HG03064 (cell line): ENCODE data around the gene EXOC1L.
A peak's percentile ranks its signal among the peaks of the same experiment; 100 is the strongest.
"Not testable (repeated sequence)": the region's sequence is repeated elsewhere in the genome, so short reads cannot be mapped to it uniquely, and the experiment has no call there.

Experiments
- ATAC-seq: cut with Tn5 transposase; IDR thresholded peaks from one replicate; pipeline ENCODE4 v1.9.1; 2021; ENCODE audit warnings: low read depth; ENCODE audit not compliant: unreplicated experiment

The EXOC1L gene

GRCh38 chr4:55837903-55838302 lies 18.3 kb downstream of the EXOC1L start:
- no peak for ATAC-seq

- ATAC-seq: no peak
Observed at GRCh38 chr4:55838356-55838755, 18.8 kb downstream of the EXOC1L start.

- no peak for ATAC-seq
Observed at GRCh38 chr4:55838952-55839351, 19.4 kb downstream of the EXOC1L start.

- no peak for ATAC-seq
Observed at GRCh38 chr4:55840956-55841355, 21.4 kb downstream of the EXOC1L start.

GRCh38 chr4:55841373-55842239 lies 22.0 kb downstream of the EXOC1L start:
- not testable (repeated sequence) for ATAC-seq

- not testable (repeated sequence) for ATAC-seq
Observed at GRCh38 chr4:55842312-55842711, 22.7 kb downstream of the EXOC1L start.

GRCh38 chr4:55849724-55850123 lies 30.1 kb downstream of the EXOC1L start:
- ATAC-seq: no peak

- ATAC-seq: no peak
Observed at GRCh38 chr4:55851885-55852284, 32.3 kb downstream of the EXOC1L start.

- peak; percentile 98 for ATAC-seq
Observed at GRCh38 chr4:55853484-55854046, 34.0 kb downstream of the EXOC1L start, which contains the start of gene EXOC1. Gene EXOC1, plus strand, starts transcription at chr4:55853648. Its CDS starts 4,676 bp downstream, at chr4:55858324.

- no peak for ATAC-seq
Observed at GRCh38 chr4:55854129-55854528, 34.5 kb downstream of the EXOC1L start.

- no peak for ATAC-seq
Observed at GRCh38 chr4:55857586-55857985, 38.0 kb downstream of the EXOC1L start.

GRCh38 chr4:55859711-55860110 lies 40.1 kb downstream of the EXOC1L start:
- ATAC-seq: no peak

GRCh38 chr4:55864577-55865223 lies 45.1 kb downstream of the EXOC1L start:
- no peak for ATAC-seq

- no peak for ATAC-seq
Observed at GRCh38 chr4:55865228-55865806, 45.7 kb downstream of the EXOC1L start.

- peak; percentile 81 for ATAC-seq
Observed at GRCh38 chr4:55866290-55866907, 46.8 kb downstream of the EXOC1L start.

GRCh38 chr4:55866973-55867574 lies 47.5 kb downstream of the EXOC1L start:
- peak; percentile 85 for ATAC-seq

GRCh38 chr4:55868581-55869090 lies 49.0 kb downstream of the EXOC1L start:
- no peak for ATAC-seq

- ATAC-seq: no peak
Observed at GRCh38 chr4:55871299-55871800, 51.8 kb downstream of the EXOC1L start.

GRCh38 chr4:55874831-55875230 lies 55.2 kb downstream of the EXOC1L start:
- no peak for ATAC-seq

- no peak for ATAC-seq
Observed at GRCh38 chr4:55876387-55876786, 56.8 kb downstream of the EXOC1L start.
